Measurements from ENCODE around the gene TRAF3IP1. TPM values are rescaled to one million over a fixed set of nuclear protein-coding genes. Genes with fewer than 3 reads are reported as not detected.

TRAF3IP1 gene
- total and polyA plus RNA-seq, 2 donors (not counting 1 experiment from before 2014, with no cell fraction given): 3.9 to 9.2 TPM

GRCh38 chr2:238304116-238304515 is 16.2 kb upstream of the TRAF3IP1 start:
- H3K4me1 ChIP-seq (ENCODE audit: control insufficient read depth, extremely low read depth, insufficient read depth, low read length): no peaks in the 10 kb centered on the region
- H3K27ac ChIP-seq (ENCODE audit: insufficient read depth, low read length): no peak overlapping the region
- TF ChIP-seq CTCF (conservative IDR thresholded peaks at IDR 0.05 in 1 of 2, IDR thresholded peaks at IDR 0.05 in 1 of 2; ENCODE audit: low read depth in 1 of 2, low read length in 2 of 2): no peak
- no peak for DNase-seq (ENCODE audit: low read depth in 2 of 2)
- no peak overlapping the region for H3K9ac ChIP-seq (ENCODE audit: insufficient read depth, low read length)
- H3K36me3 ChIP-seq (ENCODE audit: control insufficient read depth, insufficient read depth, low read length): no peaks in the 10 kb centered on the region
- peaks cover 9% of the 10 kb centered on the region for H3K27me3 ChIP-seq (ENCODE audit: control insufficient read depth, insufficient read depth, low read length)
- H3K79me2 ChIP-seq (ENCODE audit: control insufficient read depth, insufficient read depth, low read length): no peaks in the 10 kb centered on the region
- no peak overlapping the region for H3K4me3 ChIP-seq (replicated peaks in 1 of 4; ENCODE audit: control extremely low read depth in 1 of 4, insufficient read depth in 1 of 4, low read depth in 3 of 4, low read length in 4 of 4)
- no peak overlapping the region for H3K4me2 ChIP-seq (ENCODE audit: extremely low read depth, insufficient read depth, low read length)
- H2AFZ ChIP-seq (ENCODE audit: low read length): no peak overlapping the region
- no peaks in the 10 kb centered on the region for H3K9me3 ChIP-seq (ENCODE audit: control insufficient read depth, insufficient read depth, low read depth, low read length)
- H4K20me1 ChIP-seq (ENCODE audit: control insufficient read depth, extremely low read depth, insufficient read depth, low read length): no peaks in the 10 kb centered on the region

GRCh38 chr2:238305092-238305862 is 15.0 kb upstream of the TRAF3IP1 start:
- no peaks in the 10 kb centered on the region for H3K36me3 ChIP-seq (ENCODE audit: control insufficient read depth, insufficient read depth, low read length)
- no peak overlapping the region for H3K9ac ChIP-seq (ENCODE audit: insufficient read depth, low read length)
- H2AFZ ChIP-seq (ENCODE audit: low read length): no peak overlapping the region
- TF ChIP-seq CTCF (conservative IDR thresholded peaks at IDR 0.05 in 1 of 2, IDR thresholded peaks at IDR 0.05 in 1 of 2; ENCODE audit: low read depth in 1 of 2, low read length in 2 of 2) (peak in 1 of 2 donors; percentile 24), EZH2 (IDR thresholded peaks at IDR 0.05; ENCODE audit: low read length, missing control alignments) (no peak)
- no peaks in the 10 kb centered on the region for H3K9me3 ChIP-seq (ENCODE audit: control insufficient read depth, insufficient read depth, low read depth, low read length)
- H3K4me2 ChIP-seq (ENCODE audit: extremely low read depth, insufficient read depth, low read length): no peak overlapping the region
- H3K27me3 ChIP-seq (ENCODE audit: control insufficient read depth, insufficient read depth, low read length): peaks cover 4% of the 10 kb centered on the region
- DNase-seq (ENCODE audit: low read depth in 2 of 2): no peak
- H3K27ac ChIP-seq (ENCODE audit: insufficient read depth, low read length): no peak overlapping the region
- no peaks in the 10 kb centered on the region for H3K4me1 ChIP-seq (ENCODE audit: control insufficient read depth, extremely low read depth, insufficient read depth, low read length)
- no peak overlapping the region for H3K4me3 ChIP-seq (replicated peaks in 1 of 4; ENCODE audit: control extremely low read depth in 1 of 4, insufficient read depth in 1 of 4, low read depth in 3 of 4, low read length in 4 of 4)
- no peaks in the 10 kb centered on the region for H4K20me1 ChIP-seq (ENCODE audit: control insufficient read depth, extremely low read depth, insufficient read depth, low read length)
- no peaks in the 10 kb centered on the region for H3K79me2 ChIP-seq (ENCODE audit: control insufficient read depth, insufficient read depth, low read length)

- Histone ChIP-seq H3K27me3 (ENCODE audit: control insufficient read depth, insufficient read depth, low read length) (peaks cover 2% of the 10 kb centered on the region), H3K36me3 (ENCODE audit: control insufficient read depth, insufficient read depth, low read length) (no peaks in the 10 kb centered on the region), H3K4me3 (replicated peaks in 1 of 4; ENCODE audit: control extremely low read depth in 1 of 4, insufficient read depth in 1 of 4, low read depth in 3 of 4, low read length in 4 of 4) (no peak overlapping the region), H2AFZ (ENCODE audit: low read length) (no peak overlapping the region), H3K9me3 (ENCODE audit: control insufficient read depth, insufficient read depth, low read depth, low read length) (no peaks in the 10 kb centered on the region), H3K4me2 (ENCODE audit: extremely low read depth, insufficient read depth, low read length) (no peak overlapping the region), H3K27ac (ENCODE audit: insufficient read depth, low read length) (no peak overlapping the region), H3K4me1 (ENCODE audit: control insufficient read depth, extremely low read depth, insufficient read depth, low read length) (no peaks in the 10 kb centered on the region), H4K20me1 (ENCODE audit: control insufficient read depth, extremely low read depth, insufficient read depth, low read length) (no peaks in the 10 kb centered on the region), H3K79me2 (ENCODE audit: control insufficient read depth, insufficient read depth, low read length) (no peaks in the 10 kb centered on the region), H3K9ac (ENCODE audit: insufficient read depth, low read length) (no peak overlapping the region)
- DNase-seq (ENCODE audit: low read depth in 2 of 2): no peak
- TF ChIP-seq CTCF (conservative IDR thresholded peaks at IDR 0.05 in 1 of 2, IDR thresholded peaks at IDR 0.05 in 1 of 2; ENCODE audit: low read depth in 1 of 2, low read length in 2 of 2): no peak
- no peak for TF ChIP-seq EZH2 (IDR thresholded peaks at IDR 0.05; ENCODE audit: low read length, missing control alignments)
Measured at GRCh38 chr2:238305965-238306671, 14.2 kb upstream of the TRAF3IP1 start.
